Panc1 (cell line): ENCODE data around the gene F13A1. TPM values are rescaled to one million over a fixed set of nuclear protein-coding genes. Genes with fewer than 3 reads are reported as not detected.

Experiments used
- ATAC-seq: fragments of 200-7000 bp; cut with Tn5 transposase; 2 replicates; pipeline ENCODE4 v1.9.1; 2020; ENCODE audit warnings: mild to moderate bottlenecking, moderate library complexity
- BruUV-seq: library from RNA; stranded (reverse); fragments of 400-500 nt; replicated peaks from 2 replicates; lab custom pipeline; 2021; lab: Mats Ljungman, UMichigan
- CTCF ChIA-PET: fragments of 300-600 bp; sonication (Branson Sonifier 250); formaldehyde crosslinking; loops from one replicate; lab custom pipeline; 2022; ENCODE audit warnings: antibody characterized with exemption; lab: Charles Lee
- POLR2A ChIA-PET: fragments of 300-600 bp; sonication (Branson Sonifier 250); formaldehyde crosslinking; loops from one replicate; lab custom pipeline; 2022; ENCODE audit warnings: antibody characterized with exemption; lab: Charles Lee
- DNase-seq: peaks from one replicate; pipeline ENCODE4 v3.0.0-alpha.2; 2010; ENCODE audit warnings: low read depth, low spot score
- H3K27ac ChIP-seq: 2 replicates; pipeline ENCODE4 v1.5.1; 2011; ENCODE audit warnings: mild to moderate bottlenecking, low read length, inconsistent platforms
- H3K27me3 ChIP-seq: fragments of 200-500 bp; sonication (Bioruptor generic); 2 replicates; pipeline ENCODE4 v1.6.0; 2014; ENCODE audit warnings: low read length, inconsistent platforms; ENCODE audit not compliant: control insufficient read depth, insufficient read depth
- H3K36me3 ChIP-seq: fragments of 200-500 bp; sonication (Bioruptor generic); 2 replicates; pipeline ENCODE4 v1.5.1; 2014; ENCODE audit warnings: inconsistent platforms, mild to moderate bottlenecking, low read length, moderate library complexity; ENCODE audit not compliant: control insufficient read depth, insufficient read depth
- H3K4me1 ChIP-seq: 2 replicates; pipeline ENCODE4 v1.5.1; 2011; ENCODE audit warnings: inconsistent platforms, mild to moderate bottlenecking, low read length, moderate library complexity; ENCODE audit not compliant: control insufficient read depth, insufficient read depth
- H3K4me3 ChIP-seq, 2 experiments: 2 replicates each; pipeline ENCODE4 v1.5.1; 2011 to 2012; ENCODE audit warnings: low read depth in 2 of 2, low read length in 2 of 2, mild to moderate bottlenecking in 2 of 2, inconsistent platforms in 1 of 2, moderate library complexity in 1 of 2
- H3K9me3 ChIP-seq: fragments of 200-500 bp; sonication (Bioruptor generic); 2 replicates; pipeline ENCODE4 v1.5.1; 2014; ENCODE audit warnings: low read depth, mild to moderate bottlenecking, inconsistent platforms, low read length, moderate library complexity; ENCODE audit not compliant: control insufficient read depth, insufficient read depth
- POLR2AphosphoS5 ChIP-seq: IDR thresholded peaks from 2 replicates; pipeline ENCODE4 v1.6.1; 2012; ENCODE audit warnings: mild to moderate bottlenecking, low read depth, low read length, moderate library complexity
- REST ChIP-seq, 2 experiments: IDR thresholded peaks; 2 replicates each; pipeline ENCODE4 v1.6.1; 2011 to 2012; ENCODE audit warnings: low read depth in 2 of 2, control low read depth in 1 of 2, low read length in 1 of 2, mild to moderate bottlenecking in 1 of 2, moderate library complexity in 1 of 2; ENCODE audit not compliant: insufficient read depth in 1 of 2
- SIN3A ChIP-seq: IDR thresholded peaks from 2 replicates; pipeline ENCODE4 v1.6.1; 2012; ENCODE audit warnings: low read depth, mild to moderate bottlenecking, low read length, moderate library complexity, borderline replicate concordance; ENCODE audit not compliant: insufficient read depth
- TCF7L2 ChIP-seq: IDR thresholded peaks from 2 replicates; pipeline ENCODE4 v1.6.1; 2011; ENCODE audit warnings: mild to moderate bottlenecking, low read depth, low read length, inconsistent platforms
- in situ Hi-C: cut with HindIII; loops from 2 replicates; pipeline ENCODE4 v1.10.0; 2016; ENCODE audit warnings: low sequenced_read_pairs, low pct_unique_long_range_greater_than_20kb
- intact Hi-C: fragments of 100-400 bp; cut with micrococcal nuclease; formaldehyde crosslinking; loops from one replicate; pipeline ENCODE4 v1.10.0; 2022; ENCODE audit not compliant: unreplicated experiment
- total RNA-seq: library from RNA; stranded (reverse); gene quantifications from one replicate; pipeline ENCODE4 v1.2.1, GENCODE V29; 2021; ENCODE audit not compliant: unreplicated experiment
- TF ChIP-seq, protein P1 (sequence below): fragments of 450-650 bp; IDR thresholded peaks from 2 replicates; pipeline ENCODE4 v1.5.1; 2017; ENCODE audit warnings: mild to moderate bottlenecking

Gene F13A1
- total RNA-seq, 1 experiment from 2014 or later, result 0.26 TPM

- no peak for DNase-seq
- H3K27me3 ChIP-seq, result no peaks in the 10 kb centered on the region; the same call in 1 of the 2 replicates
- no peaks in the 10 kb centered on the region for H3K4me1 ChIP-seq
- in situ Hi-C loops, result no loop called here
- POLR2A ChIA-PET, result no interaction called here
- no peak for TF ChIP-seq TCF7L2
- no peak for TF ChIP-seq REST (IDR thresholded peaks at IDR 0.05; ENCODE audit: insufficient read depth in 1 of 2, low read depth in 2 of 2, low read length in 1 of 2)
- TF ChIP-seq, protein P1, sequence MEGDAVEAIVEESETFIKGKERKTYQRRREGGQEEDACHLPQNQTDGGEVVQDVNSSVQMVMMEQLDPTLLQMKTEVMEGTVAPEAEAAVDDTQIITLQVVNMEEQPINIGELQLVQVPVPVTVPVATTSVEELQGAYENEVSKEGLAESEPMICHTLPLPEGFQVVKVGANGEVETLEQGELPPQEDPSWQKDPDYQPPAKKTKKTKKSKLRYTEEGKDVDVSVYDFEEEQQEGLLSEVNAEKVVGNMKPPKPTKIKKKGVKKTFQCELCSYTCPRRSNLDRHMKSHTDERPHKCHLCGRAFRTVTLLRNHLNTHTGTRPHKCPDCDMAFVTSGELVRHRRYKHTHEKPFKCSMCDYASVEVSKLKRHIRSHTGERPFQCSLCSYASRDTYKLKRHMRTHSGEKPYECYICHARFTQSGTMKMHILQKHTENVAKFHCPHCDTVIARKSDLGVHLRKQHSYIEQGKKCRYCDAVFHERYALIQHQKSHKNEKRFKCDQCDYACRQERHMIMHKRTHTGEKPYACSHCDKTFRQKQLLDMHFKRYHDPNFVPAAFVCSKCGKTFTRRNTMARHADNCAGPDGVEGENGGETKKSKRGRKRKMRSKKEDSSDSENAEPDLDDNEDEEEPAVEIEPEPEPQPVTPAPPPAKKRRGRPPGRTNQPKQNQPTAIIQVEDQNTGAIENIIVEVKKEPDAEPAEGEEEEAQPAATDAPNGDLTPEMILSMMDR, result no peak
- no peak for TF ChIP-seq POLR2AphosphoS5
- TF ChIP-seq SIN3A, result no peak
- no peaks in the 10 kb centered on the region for H3K36me3 ChIP-seq
- H3K4me3 ChIP-seq, result no peak overlapping the region
- no TSS peak for BruUV-seq
- H3K27ac ChIP-seq, result no peak overlapping the region
- intact Hi-C loops, result no loop called here
- CTCF ChIA-PET, result no interaction called here
- no peaks in the 10 kb centered on the region for H3K9me3 ChIP-seq
- no peak for ATAC-seq
Observed at GRCh38 chr6:6282716-6283115, 37.7 kb downstream of the F13A1 start.

DNA sequence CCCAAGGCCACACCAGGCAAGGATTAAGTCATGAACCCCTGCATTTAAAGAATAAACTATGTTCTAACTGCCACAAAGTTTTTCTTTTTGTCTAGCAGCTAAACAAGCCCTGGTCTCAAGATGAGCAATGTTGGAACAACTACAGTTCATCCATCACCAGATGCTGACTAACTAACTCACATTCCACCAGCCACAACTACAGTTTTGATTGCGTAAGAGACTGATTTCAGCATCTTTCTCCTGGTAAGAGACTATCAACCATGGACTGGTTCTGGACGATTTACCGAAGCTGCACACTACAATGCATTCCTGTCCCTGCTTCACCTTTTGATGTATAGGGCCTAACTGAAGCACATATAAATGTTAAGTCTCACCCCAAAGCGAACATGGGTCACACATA is 43.0 kb downstream of the F13A1 start:
- ChIA-PET CTCF (no interaction called here), POLR2A (no interaction called here)
- BruUV-seq, result no TSS peak
- Histone ChIP-seq H3K4me3 (no peak overlapping the region), H3K27ac (no peak overlapping the region), H3K9me3 (no peaks in the 10 kb centered on the region), H3K4me1 (no peaks in the 10 kb centered on the region), H3K36me3 (no peaks in the 10 kb centered on the region), H3K27me3 (peaks cover 4% of the 10 kb centered on the region)
- ATAC-seq, result no peak
- intact Hi-C loops, result no loop called here
- no peak for TF ChIP-seq TCF7L2
- TF ChIP-seq, protein P1, result no peak
- TF ChIP-seq REST (IDR thresholded peaks at IDR 0.05; ENCODE audit: insufficient read depth in 1 of 2, low read depth in 2 of 2, low read length in 1 of 2), result no peak
- TF ChIP-seq POLR2AphosphoS5, result no peak
- no peak for TF ChIP-seq SIN3A
- peak; percentile 33 for DNase-seq
- in situ Hi-C loops, result no loop called here
